Superior temporal gyrus (tissue), 1 donor: ENCODE data around the gene ANKRD31.

Experiments
- DNase-seq: peaks from one replicate; pipeline ENCODE4 v3.0.0-alpha.2; 2016; ENCODE audit errors: extremely low spot score

Gene ANKRD31

GRCh38 chr5:75034137-75034739 lies 202.4 kb downstream of the ANKRD31 start:
- no peak for DNase-seq

GRCh38 chr5:75031366-75031765 lies 205.3 kb downstream of the ANKRD31 start:
- no peak for DNase-seq

GRCh38 chr5:75028090-75028489 lies 208.6 kb downstream of the ANKRD31 start:
- DNase-seq = no peak

- DNase-seq = no peak
Observed at GRCh38 chr5:75023368-75024159, 213.1 kb downstream of the ANKRD31 start.

- no peak for DNase-seq
Observed at GRCh38 chr5:75021800-75022199, 214.9 kb downstream of the ANKRD31 start.

- no peak for DNase-seq
Observed at GRCh38 chr5:75021219-75021618, 215.5 kb downstream of the ANKRD31 start.

GRCh38 chr5:75020016-75020656 lies 216.5 kb downstream of the ANKRD31 start:
- DNase-seq = no peak

- no peak for DNase-seq
Observed at GRCh38 chr5:75018805-75019587, 217.7 kb downstream of the ANKRD31 start.
